OCI-LY1 (cell line): Measurements from ENCODE around the gene PIP5K1C.

Experiments used
- EZH2 ChIP-seq: fragments of 200-600 bp; sonication (generic), shearing (Covaris generic); IDR thresholded peaks from 2 replicates; pipeline ENCODE4 v1.8.0; 2017; ENCODE audit warnings: borderline replicate concordance, mixed run types, mild to moderate bottlenecking, antibody characterized with exemption, low read length, moderate library complexity, mixed read lengths
- TF ChIP-seq, protein P1 (sequence below): fragments of 200-600 bp; sonication (generic), shearing (Covaris generic); IDR thresholded peaks from 2 replicates; pipeline ENCODE4 v1.5.1; 2017; ENCODE audit warnings: mild to moderate bottlenecking, antibody characterized with exemption, low read length, moderate library complexity, mixed read lengths

DNA sequence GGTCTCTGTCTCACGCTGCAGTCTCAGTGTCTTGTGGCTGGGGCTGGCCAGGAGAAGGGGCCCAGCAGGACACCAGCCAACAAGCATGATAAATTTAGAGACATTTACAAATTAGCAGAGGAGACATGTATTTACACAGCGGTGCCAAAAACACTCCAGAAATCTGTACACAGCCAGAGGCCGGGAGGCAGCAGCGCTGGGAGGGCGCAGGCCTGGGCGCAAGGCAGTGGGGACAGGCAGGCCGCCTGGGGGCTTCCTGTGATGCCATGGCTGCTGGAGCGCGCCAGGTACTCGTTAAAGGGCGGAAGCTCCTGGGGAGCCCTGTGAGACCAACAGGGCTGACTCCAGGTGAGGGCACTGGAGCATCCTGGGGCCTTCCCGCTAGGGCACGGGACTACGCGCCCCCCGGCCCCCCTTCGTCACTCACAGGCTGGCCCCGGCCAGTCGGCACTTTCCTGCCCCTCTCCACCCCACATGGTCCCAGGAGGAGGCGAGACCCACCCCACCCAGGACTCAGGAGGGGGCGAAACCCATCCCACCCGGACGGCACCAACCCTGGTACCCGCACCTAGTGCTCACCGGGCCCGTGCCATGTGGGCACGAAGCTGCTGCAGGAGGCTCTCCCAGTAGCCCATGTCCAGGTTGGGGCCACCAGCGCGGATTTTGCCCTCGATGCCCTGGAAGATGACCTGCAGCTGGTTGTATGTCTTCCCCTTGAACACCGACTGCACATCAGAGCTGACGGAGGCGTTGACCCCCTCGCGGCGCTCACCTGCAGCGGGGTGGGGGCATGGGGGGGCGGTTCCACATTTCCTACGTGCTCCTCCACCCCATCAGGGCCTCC is 86.2 kb downstream of the PIP5K1C start:
- TF ChIP-seq, protein P1, sequence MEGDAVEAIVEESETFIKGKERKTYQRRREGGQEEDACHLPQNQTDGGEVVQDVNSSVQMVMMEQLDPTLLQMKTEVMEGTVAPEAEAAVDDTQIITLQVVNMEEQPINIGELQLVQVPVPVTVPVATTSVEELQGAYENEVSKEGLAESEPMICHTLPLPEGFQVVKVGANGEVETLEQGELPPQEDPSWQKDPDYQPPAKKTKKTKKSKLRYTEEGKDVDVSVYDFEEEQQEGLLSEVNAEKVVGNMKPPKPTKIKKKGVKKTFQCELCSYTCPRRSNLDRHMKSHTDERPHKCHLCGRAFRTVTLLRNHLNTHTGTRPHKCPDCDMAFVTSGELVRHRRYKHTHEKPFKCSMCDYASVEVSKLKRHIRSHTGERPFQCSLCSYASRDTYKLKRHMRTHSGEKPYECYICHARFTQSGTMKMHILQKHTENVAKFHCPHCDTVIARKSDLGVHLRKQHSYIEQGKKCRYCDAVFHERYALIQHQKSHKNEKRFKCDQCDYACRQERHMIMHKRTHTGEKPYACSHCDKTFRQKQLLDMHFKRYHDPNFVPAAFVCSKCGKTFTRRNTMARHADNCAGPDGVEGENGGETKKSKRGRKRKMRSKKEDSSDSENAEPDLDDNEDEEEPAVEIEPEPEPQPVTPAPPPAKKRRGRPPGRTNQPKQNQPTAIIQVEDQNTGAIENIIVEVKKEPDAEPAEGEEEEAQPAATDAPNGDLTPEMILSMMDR, result no peak
- no peak for TF ChIP-seq EZH2
